Activated T-cell treated with anti-CD3 and anti-CD28 coated beads, Interleukin-2, amount 50 U/mL, for 1 hour (primary cell): Measurements from ENCODE around the gene TOX3.

Experiments used
- DNase-seq: peaks from one replicate; pipeline ENCODE4 v3.0.0-alpha.2; 2020

Gene TOX3

DNA sequence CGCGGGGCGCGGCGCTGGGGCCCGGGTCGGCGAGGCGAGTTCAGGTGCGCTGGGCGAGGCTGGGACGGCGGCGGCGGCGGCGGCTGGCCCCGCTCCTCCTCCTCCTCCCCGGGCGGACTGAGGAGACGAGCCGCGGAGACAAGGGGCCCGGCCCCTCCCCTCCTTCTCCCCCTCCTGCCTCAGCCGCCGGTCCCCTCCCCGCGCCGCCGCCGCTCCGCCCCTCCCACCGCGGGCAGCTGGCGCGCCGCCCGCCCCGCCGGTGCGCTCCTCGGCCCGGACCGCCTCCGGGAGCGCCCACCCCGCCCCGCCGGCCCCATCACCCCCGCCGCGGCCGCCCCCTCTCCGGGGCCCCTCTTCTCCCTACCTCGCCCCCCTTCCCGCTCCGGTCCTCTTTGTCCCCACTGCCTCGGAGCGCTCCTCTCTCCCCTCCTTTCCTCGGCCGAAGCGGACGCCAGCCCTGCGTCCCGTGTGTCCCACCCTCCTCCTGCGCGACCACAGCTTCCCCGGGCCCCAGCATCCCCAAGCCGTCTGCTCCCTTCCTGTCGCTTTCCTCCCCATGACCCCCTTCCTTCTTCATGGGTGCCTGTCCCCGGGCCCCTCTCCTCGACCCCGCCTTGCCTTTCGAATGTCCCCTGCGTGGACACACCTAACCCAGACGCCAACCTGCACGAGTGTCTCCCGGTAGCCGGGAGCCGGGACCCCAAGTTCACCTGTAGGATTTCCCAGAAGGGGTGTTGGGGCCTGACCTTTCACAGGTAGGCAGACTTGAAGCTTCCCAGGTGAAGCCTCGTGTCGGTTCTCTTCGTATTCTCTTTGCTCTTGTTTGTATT lies at the start of gene TOX3:
TSS of gene TOX3 (minus strand) at position 140 of the 830 bp plus-strand sequence. CDS start 420 bp downstream, outside the sequence.
- DNase-seq, result no peak

DNA sequence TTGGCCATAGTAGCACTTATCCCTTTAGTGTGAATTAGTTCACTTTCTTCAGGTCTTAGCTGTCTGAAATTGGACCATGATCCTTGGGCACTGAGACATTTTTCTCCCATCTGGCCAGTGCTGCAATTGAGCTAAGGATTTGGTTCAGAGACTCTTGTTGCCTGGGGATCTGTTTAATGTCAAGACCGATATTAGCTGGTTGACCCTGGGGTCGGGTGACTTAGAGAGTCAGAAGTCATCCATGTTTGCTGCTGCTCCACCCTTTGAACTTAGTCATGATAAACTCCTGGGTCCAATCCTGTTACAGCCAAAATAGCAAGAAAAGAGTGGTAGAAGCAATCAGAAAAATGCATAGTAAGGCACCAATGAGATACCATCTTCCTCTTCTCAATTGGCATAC lies 45.8 kb upstream of the TOX3 start:
- DNase-seq, result no peak

DNA sequence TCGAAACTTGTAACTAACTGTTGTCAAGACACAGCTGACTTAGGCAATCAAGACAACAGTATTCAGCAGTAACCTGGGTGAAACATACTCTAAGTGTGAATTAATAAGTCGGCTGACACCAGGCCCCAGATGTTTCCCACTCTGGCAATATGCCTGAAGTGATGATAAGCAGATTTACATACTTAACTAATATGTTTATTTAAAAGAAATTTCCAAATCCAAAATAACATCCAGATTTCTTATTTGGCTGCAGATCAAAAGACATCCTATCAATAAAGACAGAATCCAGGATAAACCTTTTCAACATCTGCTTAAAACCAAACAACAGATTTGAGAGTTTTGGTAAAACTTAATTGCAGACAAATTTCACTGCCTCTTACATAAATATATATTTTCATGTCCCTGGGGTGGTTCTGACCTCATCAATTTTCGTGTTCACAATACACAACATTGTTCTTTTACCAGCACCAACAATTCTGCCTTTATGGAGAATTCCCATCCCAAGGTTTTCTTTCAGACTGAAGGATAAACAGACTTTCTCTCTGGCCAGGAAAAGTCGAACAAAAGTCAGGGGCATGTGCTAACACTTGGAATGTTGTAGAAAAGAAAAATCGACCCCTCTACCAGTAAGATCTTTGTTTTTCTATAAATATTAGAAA lies 45.1 kb upstream of the TOX3 start:
- DNase-seq, result no peak

- DNase-seq, result no peak
Observed at GRCh38 chr16:52591471-52591870, 44.5 kb upstream of the TOX3 start.

- no peak for DNase-seq
Observed at GRCh38 chr16:52586159-52586558, 39.2 kb upstream of the TOX3 start.

DNA sequence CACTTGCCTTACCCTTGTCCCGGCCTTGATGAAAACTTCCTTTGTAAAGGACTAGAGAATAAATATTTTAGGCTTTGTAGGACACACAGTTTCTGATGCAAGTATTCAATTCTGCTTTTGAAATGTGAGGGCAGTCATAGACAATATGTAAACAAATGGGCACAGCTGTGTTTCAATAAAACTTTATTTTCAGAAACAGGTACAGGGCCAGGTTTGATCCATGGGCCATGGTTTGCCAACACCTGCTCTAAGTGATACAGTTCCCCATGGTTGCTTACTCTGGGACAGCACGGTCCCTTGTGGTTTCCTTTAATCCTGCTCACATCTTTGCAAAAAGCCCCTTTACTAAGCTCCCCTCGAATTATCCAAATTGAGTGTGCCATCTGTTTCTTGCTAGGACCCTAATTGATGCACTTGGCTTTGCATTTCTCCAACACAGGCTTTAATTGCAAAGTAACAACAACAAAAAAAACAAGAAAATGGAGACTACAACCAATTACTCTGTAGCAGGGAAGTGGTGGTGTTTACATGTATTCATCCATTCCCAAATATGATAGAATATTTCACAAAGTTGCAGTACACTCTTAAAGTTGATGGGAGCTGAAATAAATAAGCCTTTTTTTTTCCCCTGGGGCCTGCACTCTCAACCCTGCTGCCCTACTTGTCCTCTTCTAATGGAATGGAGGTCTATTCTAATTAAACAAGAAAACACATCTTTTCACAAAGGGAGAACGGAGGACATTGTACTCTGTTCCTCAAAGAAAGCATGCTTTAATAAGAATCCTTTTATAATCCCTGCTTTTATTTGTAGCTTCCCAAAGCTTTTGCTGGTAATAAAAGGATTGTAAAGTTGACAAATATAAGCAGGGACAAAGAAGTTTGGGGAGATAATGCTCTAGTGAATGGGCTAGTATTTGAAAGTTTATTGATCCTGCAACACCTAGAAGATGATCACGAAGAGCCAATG lies 37.7 kb upstream of the TOX3 start:
- DNase-seq, result no peak

DNA sequence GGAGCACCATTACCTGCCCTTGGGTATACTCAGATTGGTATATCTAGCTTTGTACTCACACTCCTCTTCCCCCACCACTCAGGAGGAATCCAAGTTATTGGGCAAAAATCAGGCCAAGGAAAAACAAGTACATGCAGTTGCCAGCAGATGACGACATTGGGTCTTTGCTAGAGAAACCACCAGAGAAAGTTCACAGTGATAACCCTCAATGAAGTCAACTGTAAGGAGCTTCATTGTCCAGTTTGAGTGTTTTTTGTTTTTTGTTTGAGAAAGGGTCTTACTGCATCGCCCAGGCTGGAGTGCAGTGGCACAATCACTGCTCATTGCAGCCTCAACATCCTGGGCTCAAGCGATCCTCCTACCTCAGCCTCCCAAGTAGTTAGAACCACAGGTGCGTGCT lies 34.6 kb upstream of the TOX3 start:
- DNase-seq, result no peak

DNA sequence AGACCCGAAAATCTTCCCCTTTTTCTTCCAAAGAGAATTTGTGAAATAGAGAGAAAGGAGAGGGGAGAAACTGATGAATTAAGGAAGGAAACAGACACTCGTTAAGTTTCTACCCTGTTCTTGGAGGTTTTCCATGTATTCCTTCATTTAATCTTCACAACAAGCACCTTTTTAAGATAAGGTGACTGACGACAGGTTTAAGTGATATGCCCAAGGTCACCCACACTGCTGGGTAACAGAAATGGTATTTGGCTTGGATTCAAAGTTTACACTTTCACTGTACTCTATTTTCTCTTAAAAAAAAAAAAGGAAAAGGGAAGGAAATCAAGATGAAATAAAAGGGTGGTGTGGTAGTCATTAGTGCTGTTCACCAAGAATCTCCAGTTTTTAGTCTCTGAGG lies 33.5 kb upstream of the TOX3 start:
- DNase-seq, result no peak

DNA sequence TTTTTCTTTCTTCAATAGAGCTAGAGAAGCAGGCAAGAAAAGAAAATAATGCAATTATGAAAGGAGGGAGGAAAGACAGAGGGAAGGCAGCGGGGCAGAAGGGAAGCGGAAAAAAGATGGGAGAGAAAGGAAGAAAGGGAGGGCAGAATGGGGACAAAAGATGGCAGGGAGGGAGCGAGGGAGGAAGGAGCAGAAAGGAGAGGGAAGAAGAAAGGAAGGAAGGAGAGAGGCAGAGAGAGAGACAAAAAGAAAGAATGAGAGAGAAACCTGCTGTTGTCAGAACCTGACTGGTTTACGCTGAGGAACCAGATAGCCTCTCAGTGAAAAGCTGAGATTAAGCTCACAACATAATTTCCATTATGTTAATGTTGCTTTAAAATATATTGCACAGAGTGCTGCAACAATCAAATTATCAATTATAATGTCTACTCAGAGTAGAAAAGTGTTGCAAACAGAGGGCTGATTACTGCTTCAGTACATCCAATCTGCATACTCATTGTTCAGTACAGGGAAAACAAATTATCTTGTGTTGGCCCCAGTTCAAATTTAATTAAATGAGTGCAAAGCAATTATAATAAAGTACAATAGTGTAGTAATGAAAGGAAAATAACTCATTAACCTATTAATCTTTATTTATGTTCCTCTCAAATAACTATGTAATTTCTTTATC lies 32.0 kb upstream of the TOX3 start:
- no peak for DNase-seq

DNA sequence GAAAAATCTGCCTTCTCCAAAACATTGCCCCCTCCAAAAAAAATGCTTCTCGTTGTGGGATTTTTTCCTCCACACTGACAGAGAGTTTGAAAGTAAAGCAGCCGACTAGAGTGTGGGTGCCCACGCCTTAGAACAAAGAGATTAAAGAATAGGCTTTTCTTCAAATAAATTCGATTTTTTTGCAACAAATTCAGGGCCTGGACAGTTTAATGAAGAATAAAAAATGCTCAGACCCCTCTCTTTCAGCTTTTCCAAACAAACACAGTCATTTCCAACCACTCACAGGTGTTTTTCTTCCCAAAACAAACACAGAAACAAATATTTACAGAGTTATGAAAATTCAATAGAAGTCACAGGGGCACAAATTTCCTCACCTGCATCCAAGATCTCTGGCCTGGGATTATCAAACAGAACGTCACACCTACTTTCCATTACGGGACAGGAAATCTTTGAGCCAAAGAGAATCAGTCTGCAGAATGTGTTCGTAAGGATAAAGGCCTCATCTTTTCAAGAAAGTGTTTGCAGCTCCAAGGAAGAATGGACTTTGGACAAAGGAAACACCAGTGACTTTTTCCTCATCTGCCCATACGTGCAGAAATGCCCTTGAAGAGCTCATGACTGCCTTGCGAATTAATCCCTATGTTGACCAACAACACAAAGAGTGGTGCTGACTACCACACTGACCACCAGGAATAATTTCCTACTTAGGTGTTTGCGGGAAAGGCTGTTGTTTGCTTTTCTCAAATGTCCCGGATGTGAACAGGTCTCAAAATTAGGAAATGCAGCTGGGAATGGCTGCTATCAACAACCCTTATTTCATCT lies 31.3 kb upstream of the TOX3 start:
- no peak for DNase-seq

GRCh38 chr16:52577130-52577706 lies 30.3 kb upstream of the TOX3 start:
- no peak for DNase-seq

DNA sequence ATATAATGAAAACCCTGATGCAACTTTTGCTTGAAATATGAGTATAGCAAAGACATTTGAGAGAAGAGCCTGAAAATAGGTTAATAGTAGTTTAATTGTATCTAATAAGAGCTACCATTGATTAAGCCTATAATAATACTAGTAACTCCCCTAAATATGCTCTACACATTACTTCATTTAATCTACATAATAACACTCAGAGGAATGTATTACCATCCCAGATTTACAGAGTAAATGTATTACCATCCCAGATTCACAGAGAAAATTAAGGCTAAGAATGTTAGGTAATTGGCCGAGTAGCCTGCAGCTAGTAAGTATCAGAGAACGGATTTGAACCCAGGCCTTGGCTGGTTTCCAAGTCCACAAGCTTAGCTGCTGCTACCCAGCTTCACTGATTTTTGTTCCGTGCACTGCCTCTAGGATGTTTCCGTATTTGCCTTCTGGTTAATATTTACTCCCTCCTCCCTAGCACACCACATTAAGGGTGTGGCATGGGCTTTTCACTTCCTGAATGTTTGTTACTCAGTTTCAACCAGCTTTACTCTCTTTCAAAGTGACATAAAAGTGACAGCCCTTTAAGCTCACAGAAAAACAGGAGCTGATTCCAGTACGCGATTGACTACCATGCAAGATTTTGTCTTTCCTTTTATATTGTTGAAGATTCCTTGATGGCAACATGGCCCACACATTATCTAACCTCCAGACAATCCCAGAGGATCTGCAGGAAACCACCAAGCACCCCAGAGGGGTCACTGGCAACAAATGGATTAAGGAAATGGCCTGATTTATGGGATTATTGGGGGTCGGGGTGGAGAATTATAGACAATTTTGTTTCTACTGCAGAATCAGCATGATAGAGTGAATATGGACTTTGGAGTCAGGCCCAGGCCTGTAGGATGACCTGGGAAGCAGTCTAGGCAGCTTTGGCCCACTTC lies 26.7 kb upstream of the TOX3 start:
- DNase-seq, result no peak

GRCh38 chr16:52572656-52573055 lies 25.7 kb upstream of the TOX3 start:
- DNase-seq, result no peak

DNA sequence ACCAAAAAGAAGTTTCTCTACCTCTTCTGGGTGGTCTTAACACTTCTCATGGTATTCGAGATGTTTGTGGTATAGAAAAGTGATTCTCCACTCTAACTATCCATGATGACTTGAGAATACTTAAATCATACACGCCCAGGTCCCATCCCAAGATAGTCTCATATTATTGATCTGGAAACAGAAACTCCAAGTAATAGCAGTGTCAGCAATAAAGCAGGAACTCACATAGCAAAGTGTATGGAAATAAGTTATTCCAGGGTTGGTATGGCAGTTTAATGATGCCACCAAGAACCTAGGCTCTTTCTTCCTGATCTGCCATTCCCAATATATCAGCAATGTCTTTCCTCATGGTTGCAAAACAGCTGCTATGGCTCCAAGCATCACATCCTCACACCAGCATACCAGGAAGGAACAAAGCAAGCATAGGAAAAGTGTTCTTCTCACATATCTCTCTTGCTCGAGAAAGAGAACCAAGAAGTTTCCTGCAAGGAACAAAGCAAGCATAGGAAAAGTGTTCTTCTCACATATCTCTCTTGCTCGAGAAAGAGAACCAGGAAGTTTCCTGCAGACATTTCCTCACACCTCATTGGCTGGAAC lies 23.6 kb upstream of the TOX3 start:
- DNase-seq, result no peak

DNA sequence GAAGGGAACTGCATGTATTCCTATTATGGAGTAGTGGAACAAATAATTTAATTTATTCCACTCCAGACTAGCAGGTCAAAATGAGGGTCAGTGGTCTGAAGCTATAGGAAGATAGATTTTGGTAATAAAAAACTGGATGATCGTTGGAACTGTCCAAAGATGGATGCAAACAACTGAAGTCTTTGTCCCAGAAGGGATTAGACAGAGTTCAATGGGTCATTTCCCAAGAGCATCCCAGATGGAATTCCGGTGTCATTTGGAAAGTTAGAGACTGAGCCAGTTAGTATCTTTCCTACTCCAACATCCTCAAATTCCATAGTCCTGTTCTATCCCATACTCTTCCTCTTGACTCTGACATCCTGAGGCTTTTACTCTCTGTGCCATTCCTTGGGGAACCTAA lies 22.8 kb upstream of the TOX3 start:
- DNase-seq, result no peak

DNA sequence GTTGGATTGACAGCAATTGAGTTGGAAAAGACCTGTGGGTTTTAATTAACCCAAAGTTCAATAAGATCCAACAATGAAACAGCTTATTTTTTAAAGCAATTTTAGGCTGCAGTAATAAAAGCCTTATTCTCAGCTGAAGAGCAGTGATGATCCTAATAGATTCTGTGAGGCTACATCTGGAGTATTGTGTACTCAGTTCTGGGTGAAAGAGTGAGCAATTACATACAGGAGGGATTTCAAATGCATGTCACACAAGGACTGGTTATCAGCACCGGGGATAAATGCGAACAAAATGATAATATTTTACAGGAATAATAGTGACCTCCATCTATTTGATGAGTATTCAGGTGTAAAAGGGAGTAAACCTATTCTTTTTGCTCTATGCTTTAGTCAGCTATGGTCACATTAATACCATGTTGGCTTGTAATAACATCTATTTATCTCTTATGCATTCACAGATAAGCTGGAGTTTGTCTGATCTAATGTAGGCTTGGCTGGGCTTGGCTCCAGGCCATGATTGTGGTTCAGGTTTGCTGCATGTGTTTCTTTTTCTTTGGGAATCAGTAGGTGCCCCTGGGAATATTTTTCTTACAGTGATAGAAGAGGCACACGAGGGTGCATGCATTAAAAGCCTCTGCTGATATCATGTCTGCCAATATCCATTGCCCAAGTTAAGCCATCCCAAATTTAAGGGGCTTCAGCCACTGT lies 22.2 kb upstream of the TOX3 start:
- no peak for DNase-seq

DNA sequence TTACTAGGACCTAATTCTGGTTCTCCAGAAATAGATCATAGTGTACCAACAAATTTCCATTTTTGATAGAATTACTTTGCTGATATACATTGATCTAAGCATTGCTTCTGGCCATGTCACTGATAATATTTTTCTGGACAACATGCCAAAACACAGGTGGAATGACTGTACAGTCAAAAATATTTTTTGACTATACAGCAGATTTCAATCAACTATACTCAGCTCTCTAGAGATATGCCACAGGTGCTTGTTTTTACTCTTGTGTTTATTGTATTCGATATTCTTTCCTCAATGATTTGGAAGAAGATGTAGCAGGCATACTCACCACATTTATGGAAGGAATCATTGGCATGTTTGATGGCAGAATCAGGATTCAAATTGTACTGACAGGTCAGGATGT lies 21.6 kb upstream of the TOX3 start:
- DNase-seq, result no peak

DNA sequence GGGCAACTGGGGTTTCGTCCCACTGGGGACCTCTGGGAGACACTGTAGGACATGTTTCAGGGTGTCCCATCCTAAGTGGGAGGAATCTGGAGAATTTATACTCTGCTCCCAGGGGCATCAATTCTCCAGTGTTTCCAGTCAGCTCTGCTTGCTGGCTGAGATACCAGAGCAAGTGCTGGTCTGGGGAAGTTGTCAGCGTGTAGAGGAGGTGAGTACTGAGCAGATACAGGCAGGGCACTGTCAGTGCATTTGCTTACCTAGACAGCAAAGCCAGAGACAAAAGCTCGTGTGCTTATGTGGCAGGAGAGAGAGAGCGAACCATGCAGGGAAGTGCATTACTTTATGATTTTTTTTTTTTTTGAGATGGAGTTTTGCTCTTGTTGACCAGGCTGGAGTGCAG lies 20.2 kb upstream of the TOX3 start:
- no peak for DNase-seq
